H1 (cell line): ENCODE measurements around the gene RERE.

Experiments
- EZH2 ChIP-seq: fragments of 200-600 bp; sonication (generic); IDR thresholded peaks from 2 replicates; pipeline ENCODE4 v1.7.1; 2012; ENCODE audit warnings: low read depth, mild to moderate bottlenecking, moderate library complexity, low read length, inconsistent platforms; ENCODE audit not compliant: severe bottlenecking
- JUND ChIP-seq: IDR thresholded peaks from 2 replicates; pipeline ENCODE4 v1.6.1; 2011; ENCODE audit warnings: mild to moderate bottlenecking, improper control_type of control experiment, low read length
- POLR2A ChIP-seq, 2 experiments: IDR thresholded peaks; 1 replicate in 1 of 2; 2 replicates in 1 of 2; pipeline ENCODE4 v1.6.1; 2011; ENCODE audit warnings: low read depth in 2 of 2, low read length in 2 of 2, mild to moderate bottlenecking in 2 of 2; ENCODE audit errors: control extremely low read depth in 1 of 2
- POLR2AphosphoS5 ChIP-seq: IDR thresholded peaks from 2 replicates; pipeline ENCODE4 v1.6.1; 2011; ENCODE audit warnings: low read depth, low read length
- TAF1 ChIP-seq: IDR thresholded peaks from 2 replicates; pipeline ENCODE4 v1.6.1; 2011; ENCODE audit warnings: mild to moderate bottlenecking, low read depth, low read length
- TF ChIP-seq, protein P1 (sequence below): IDR thresholded peaks from 2 replicates; pipeline ENCODE4 v1.6.1; 2012; ENCODE audit warnings: inconsistent platforms

- no peak for TF ChIP-seq EZH2
- no peak for TF ChIP-seq POLR2A (IDR thresholded peaks at IDR 0.05; ENCODE audit: control extremely low read depth in 1 of 2, low read depth in 2 of 2, low read length in 2 of 2)
- TF ChIP-seq TAF1, result no peak
- no peak for TF ChIP-seq JUND
- TF ChIP-seq POLR2AphosphoS5, result no peak
- TF ChIP-seq, protein P1, sequence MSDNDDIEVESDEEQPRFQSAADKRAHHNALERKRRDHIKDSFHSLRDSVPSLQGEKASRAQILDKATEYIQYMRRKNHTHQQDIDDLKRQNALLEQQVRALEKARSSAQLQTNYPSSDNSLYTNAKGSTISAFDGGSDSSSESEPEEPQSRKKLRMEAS, result no peak
Observed at GRCh38 chr1:8410791-8411190, 406.6 kb downstream of the RERE start.
